Measurements from ENCODE around the gene VSIG8.
A peak's percentile ranks its signal among the peaks of the same experiment; 100 is the strongest.

Gene VSIG8

GRCh38 chr1:159845751-159846629 lies 16.5 kb downstream of the VSIG8 start:
- TF ChIP-seq CTCF (IDR thresholded peaks at IDR 0.05; ENCODE audit: low read depth, low read length) = no peak
- no peak for DNase-seq (ENCODE audit: low read depth in 2 of 2)

GRCh38 chr1:159843459-159843858 lies 19.0 kb downstream of the VSIG8 start:
- no peak for TF ChIP-seq CTCF (IDR thresholded peaks at IDR 0.05; ENCODE audit: low read depth, low read length)

More at GRCh38 chr1:159845751-159846629, 16.5 kb downstream of the VSIG8 start:
- no peak overlapping the region for H3K4me3 ChIP-seq (replicated peaks in 1 of 2; ENCODE audit: low read depth in 2 of 2, low read length in 2 of 2)

GRCh38 chr1:159841749-159842148 lies 20.7 kb downstream of the VSIG8 start:
- no peak for DNase-seq (ENCODE audit: low read depth in 2 of 2)
- TF ChIP-seq CTCF (IDR thresholded peaks at IDR 0.05; ENCODE audit: low read depth, low read length) = no peak
- H3K4me3 ChIP-seq (replicated peaks in 1 of 2; ENCODE audit: low read depth in 2 of 2, low read length in 2 of 2) = no peak overlapping the region

More at GRCh38 chr1:159843459-159843858, 19.0 kb downstream of the VSIG8 start:
- no peak for DNase-seq (ENCODE audit: low read depth in 2 of 2)
- H3K4me3 ChIP-seq (replicated peaks in 1 of 2; ENCODE audit: low read depth in 2 of 2, low read length in 2 of 2) = no peak overlapping the region

- no peak overlapping the region for H3K4me3 ChIP-seq (replicated peaks in 1 of 2; ENCODE audit: low read depth in 2 of 2, low read length in 2 of 2)
- TF ChIP-seq CTCF (IDR thresholded peaks at IDR 0.05; ENCODE audit: low read depth, low read length) = no peak
- no peak for DNase-seq (ENCODE audit: low read depth in 2 of 2)
Observed at GRCh38 chr1:159839116-159839849, 23.2 kb downstream of the VSIG8 start.

- no peak for DNase-seq (ENCODE audit: low read depth in 2 of 2)
- H3K4me3 ChIP-seq (replicated peaks in 1 of 2; ENCODE audit: low read depth in 2 of 2, low read length in 2 of 2) = no peak overlapping the region
- TF ChIP-seq CTCF (IDR thresholded peaks at IDR 0.05; ENCODE audit: low read depth, low read length) = no peak
Observed at GRCh38 chr1:159838715-159839114, 23.7 kb downstream of the VSIG8 start.

- peak in 1 of 2 donors; percentile 22 for DNase-seq (ENCODE audit: low read depth in 2 of 2)
- TF ChIP-seq CTCF (IDR thresholded peaks at IDR 0.05; ENCODE audit: low read depth, low read length) = peak; percentile 21
- no peak overlapping the region for H3K4me3 ChIP-seq (replicated peaks in 1 of 2; ENCODE audit: low read depth in 2 of 2, low read length in 2 of 2)
Observed at GRCh38 chr1:159835862-159836525, 26.5 kb downstream of the VSIG8 start.

All from cardiac fibroblast (primary cell).